PC-9 (cell line): ENCODE data around the gene HNRNPK. TPM values are rescaled to one million over a fixed set of nuclear protein-coding genes. Genes with fewer than 3 reads are reported as not detected.

Experiments used
- BruUV-seq: library from RNA; stranded (reverse); fragments of 400-500 nt; replicated peaks from 2 replicates; lab custom pipeline; 2021; lab: Mats Ljungman, UMichigan
- CTCF ChIA-PET: fragments of 300-600 bp; sonication (Branson Sonifier 250); formaldehyde crosslinking; loops from one replicate; lab custom pipeline; 2022; ENCODE audit warnings: antibody characterized with exemption; lab: Charles Lee
- POLR2A ChIA-PET: fragments of 300-600 bp; sonication (Branson Sonifier 250); formaldehyde crosslinking; loops from one replicate; lab custom pipeline; 2022; ENCODE audit warnings: antibody characterized with exemption; ENCODE audit not compliant: unreplicated experiment; lab: Charles Lee
- DNase-seq, 2 experiments: peaks; one replicate each; pipeline versions ENCODE4 v3.0.0 to v3.0.0-alpha.2; 2015 to 2022; ENCODE audit warnings: mixed read lengths in 1 of 2
- H2AFZ ChIP-seq: fragments of 200-600 bp; sonication (generic); 2 replicates; pipeline ENCODE4 v1.8.1; 2017; ENCODE audit warnings: antibody characterized with exemption
- H3F3A ChIP-seq: fragments of 200-600 bp; sonication (generic); 2 replicates; pipeline ENCODE4 v1.8.1; 2017; ENCODE audit warnings: antibody characterized with exemption, mild to moderate bottlenecking, low read depth; ENCODE audit not compliant: insufficient read depth
- H3K27ac ChIP-seq: fragments of 200-600 bp; sonication (generic); 2 replicates; pipeline ENCODE4 v1.6.1; 2016; ENCODE audit warnings: mixed run types
- H3K27me3 ChIP-seq: fragments of 200-600 bp; sonication (generic); 2 replicates; pipeline ENCODE4 v1.6.1; 2016; ENCODE audit warnings: low read depth, mixed run types; ENCODE audit not compliant: insufficient read depth
- H3K36me3 ChIP-seq: fragments of 200-600 bp; sonication (generic); 2 replicates; pipeline ENCODE4 v1.6.1; 2016; ENCODE audit warnings: low read depth, mixed run types
- H3K4me1 ChIP-seq: fragments of 200-600 bp; sonication (generic); replicated peaks from 2 replicates; pipeline ENCODE4 v1.6.1; 2016; ENCODE audit warnings: mixed run types; ENCODE audit not compliant: insufficient read depth
- H3K4me2 ChIP-seq: fragments of 200-600 bp; sonication (generic); 2 replicates; pipeline ENCODE4 v1.6.1; 2017; ENCODE audit warnings: mixed run types
- H3K4me3 ChIP-seq: fragments of 200-600 bp; sonication (generic); 2 replicates; pipeline ENCODE4 v1.6.1; 2016; ENCODE audit warnings: mixed run types
- H3K79me2 ChIP-seq: fragments of 200-600 bp; sonication (generic); 2 replicates; pipeline ENCODE4 v1.6.1; 2017; ENCODE audit warnings: low read depth, mixed run types
- H3K9me2 ChIP-seq: fragments of 200-600 bp; sonication (generic); 2 replicates; pipeline ENCODE4 v1.8.1; 2017; ENCODE audit warnings: mild to moderate bottlenecking; ENCODE audit not compliant: insufficient read depth
- H3K9me3 ChIP-seq: fragments of 200-600 bp; sonication (generic); 2 replicates; pipeline ENCODE4 v1.8.1; 2016; ENCODE audit warnings: low read depth; ENCODE audit not compliant: insufficient read depth
- H4K20me1 ChIP-seq: fragments of 200-600 bp; sonication (generic); 2 replicates; pipeline ENCODE4 v1.8.1; 2017; ENCODE audit not compliant: insufficient read depth
- CTCF ChIP-seq: fragments of 200-600 bp; sonication (generic); conservative IDR thresholded peaks from 2 replicates; pipeline ENCODE4 v1.6.1; 2017; ENCODE audit warnings: mixed run types, antibody characterized with exemption, mild to moderate bottlenecking, moderate library complexity
- EZH2 ChIP-seq: fragments of 200-600 bp; sonication (generic); IDR thresholded peaks from 2 replicates; pipeline ENCODE4 v1.8.0; 2017; ENCODE audit warnings: antibody characterized with exemption, low read depth
- intact Hi-C: fragments of 100-400 bp; cut with micrococcal nuclease; formaldehyde crosslinking; loops from one replicate; pipeline ENCODE4 v1.10.0; 2022; ENCODE audit not compliant: unreplicated experiment
- microRNA-seq: library from miRNA; unstranded; fragments of <30 nt; microRNA quantifications from one replicate; pipeline ENCODE4 v1.2.0, GENCODE V29; 2021; ENCODE audit warnings: borderline number of aligned reads, borderline replicate concordance
- total RNA-seq: library from RNA; stranded (reverse); gene quantifications from 2 replicates; pipeline ENCODE4 v1.2.3, GENCODE V29; 2021

HNRNPK gene
- total RNA-seq, 1 experiment from 2014 or later, result 583 TPM

- Histone ChIP-seq H3K4me2 (peak overlapping the region; percentile 87), H3K4me1 (peaks cover 13% of the 10 kb centered on the region), H3K4me3 (peak overlapping the region; percentile 56), H3F3A (peaks cover 13% of the 10 kb centered on the region; the same call in 1 of the 2 replicates), H2AFZ (peak overlapping the region; percentile 29), H3K9me2 (no peaks in the 10 kb centered on the region), H3K27me3 (no peaks in the 10 kb centered on the region), H3K9me3 (no peaks in the 10 kb centered on the region; the same call in 1 of the 2 replicates), H4K20me1 (no peaks in the 10 kb centered on the region), H3K36me3 (peaks cover 7% of the 10 kb centered on the region), H3K79me2 (peaks cover 12% of the 10 kb centered on the region), H3K27ac (peak overlapping the region; percentile 69)
- intact Hi-C loops, result loop anchor here (5.0 kb wide), 4 partner anchors 62 to 397 kb away; partner anchors contain the start of genes HNRNPK, IDNK and RMI1
- ChIA-PET CTCF (interaction anchor here (1.0 kb wide), 1 partner anchor 340 kb away, joined by 4 read pairs; no protein-coding TSS in a partner anchor), POLR2A (interaction anchor here (0.5 to 0.7 kb wide), 2 partner anchors 34 to 42 kb away, joined by 3 read pairs; no protein-coding TSS in a partner anchor)
- TF ChIP-seq CTCF (no peak; the same call in 1 of the 2 replicates), EZH2 (no peak)
- TSS peak; percentile 51 for BruUV-seq
- peak in 1 of 2 experiments; percentile 53 for DNase-seq
Measured at GRCh38 chr9:83920469-83920926, 59.5 kb downstream of the HNRNPK start.

- H3K36me3 ChIP-seq, result peaks cover 7% of the 10 kb centered on the region
- TF ChIP-seq EZH2, result no peak
- no peak for TF ChIP-seq CTCF
- H4K20me1 ChIP-seq, result no peaks in the 10 kb centered on the region
- H3K9me3 ChIP-seq, result no peaks in the 10 kb centered on the region; the same call in 1 of the 2 replicates
- no peaks in the 10 kb centered on the region for H3K9me2 ChIP-seq
- H3F3A ChIP-seq, result peaks cover 13% of the 10 kb centered on the region; the same call in 1 of the 2 replicates
- H3K79me2 ChIP-seq, result peaks cover 12% of the 10 kb centered on the region
- ChIA-PET CTCF (interaction anchor here (0.6 kb wide), 1 partner anchor 15 kb away, joined by 3 read pairs; no protein-coding TSS in a partner anchor), POLR2A (no interaction called here)
- no peak overlapping the region for H3K4me2 ChIP-seq
- H3K27me3 ChIP-seq, result no peaks in the 10 kb centered on the region
- BruUV-seq, result no TSS peak
- no peak overlapping the region for H3K27ac ChIP-seq
- intact Hi-C loops, result no loop called here
- H2AFZ ChIP-seq, result no peak overlapping the region
- no peak overlapping the region for H3K4me3 ChIP-seq
- peaks cover 13% of the 10 kb centered on the region for H3K4me1 ChIP-seq
- no peak for DNase-seq
Measured at GRCh38 chr9:83919111-83919510, 60.9 kb downstream of the HNRNPK start.

Small RNA genes lying within 50 kb of the gene (microRNA-seq; reads per million reads assigned to microRNA genes)
- 326 reads per million, percentile 63 among the genes with 10 or more reads in this experiment for gene MIR7-1

Other genes with a start within 250 kb of the HNRNPK start
- 4.6 and 4.8 TPM in 2 replicates for gene GKAP1, start 162.4 kb downstream of the HNRNPK start, total RNA-seq
- 9.0 and 13.3 TPM in 2 replicates for gene KIF27, start 58.8 kb downstream of the HNRNPK start, total RNA-seq
- 13.9 and 19.2 TPM in 2 replicates for gene RMI1, start 590 bp upstream of the HNRNPK start, total RNA-seq